Mesendoderm (in vitro differentiated cells): ENCODE measurements around the gene TAPBPL.
"Not testable (repeated sequence)": the region's sequence is repeated elsewhere in the genome, so short reads cannot be mapped to it uniquely, and the experiment has no call there.

ENCODE experiments used
- DNase-seq: peaks from one replicate; pipeline ENCODE4 v3.0.0; 2013
- H2AK5ac ChIP-seq: 2 replicates; pipeline ENCODE4 v1.6.1; 2013; ENCODE audit warnings: low read length, inconsistent platforms
- H2BK120ac ChIP-seq: 2 replicates; pipeline ENCODE4 v1.6.1; 2013; ENCODE audit warnings: low read depth, mild to moderate bottlenecking, low read length, moderate library complexity, mixed read lengths
- H2BK15ac ChIP-seq: replicated peaks from 2 replicates; pipeline ENCODE4 v1.6.1; 2013; ENCODE audit warnings: low read depth, mild to moderate bottlenecking, moderate library complexity
- H2BK5ac ChIP-seq: 2 replicates; pipeline ENCODE4 v1.6.1; 2013; ENCODE audit warnings: low read length, inconsistent platforms
- H3K18ac ChIP-seq: 2 replicates; pipeline ENCODE4 v1.6.1; 2013; ENCODE audit warnings: mild to moderate bottlenecking, low read length, mixed read lengths
- H3K23ac ChIP-seq: one replicate; pipeline ENCODE4 v1.6.1; 2013; ENCODE audit warnings: low read length
- H3K27ac ChIP-seq: 2 replicates; pipeline ENCODE4 v1.5.1; 2013; ENCODE audit warnings: low read depth, mild to moderate bottlenecking, inconsistent platforms, low read length, moderate library complexity
- H3K27me3 ChIP-seq: 2 replicates; pipeline ENCODE4 v1.6.1; 2013; ENCODE audit warnings: low read length, control low read depth, mild to moderate bottlenecking, inconsistent platforms; ENCODE audit not compliant: insufficient read depth, poor library complexity
- H3K36me3 ChIP-seq: 2 replicates; pipeline ENCODE4 v1.6.1; 2013; ENCODE audit warnings: low read length, inconsistent platforms; ENCODE audit not compliant: control insufficient read depth, insufficient read depth
- H3K4ac ChIP-seq: one replicate; pipeline ENCODE4 v1.6.1; 2013; ENCODE audit warnings: low read depth, mild to moderate bottlenecking, low read length, moderate library complexity
- H3K4me1 ChIP-seq: 2 replicates; pipeline ENCODE4 v1.6.1; 2013; ENCODE audit warnings: low read depth, low read length, inconsistent platforms; ENCODE audit not compliant: control insufficient read depth
- H3K4me2 ChIP-seq: 2 replicates; pipeline ENCODE4 v1.6.1; 2013; ENCODE audit warnings: low read length
- H3K4me3 ChIP-seq: 2 replicates; pipeline ENCODE4 v1.5.1; 2013; ENCODE audit warnings: mild to moderate bottlenecking, low read length
- H3K56ac ChIP-seq: one replicate; pipeline ENCODE4 v1.6.1; 2013; ENCODE audit warnings: low read length
- H3K79me1 ChIP-seq: 2 replicates; pipeline ENCODE4 v1.6.1; 2013; ENCODE audit warnings: low read length, inconsistent platforms
- H3K79me2 ChIP-seq: 2 replicates; pipeline ENCODE4 v1.6.1; 2013; ENCODE audit warnings: mild to moderate bottlenecking, low read length; ENCODE audit not compliant: control insufficient read depth, insufficient read depth
- H3K9ac ChIP-seq: 2 replicates; pipeline ENCODE4 v1.6.1; 2013; ENCODE audit warnings: low read length, inconsistent platforms
- H4K5ac ChIP-seq: one replicate; pipeline ENCODE4 v1.6.1; 2013; ENCODE audit warnings: low read length
- H4K8ac ChIP-seq: one replicate; pipeline ENCODE4 v1.6.1; 2013; ENCODE audit warnings: low read depth, mild to moderate bottlenecking, control low read depth, low read length, moderate library complexity
- WGBS: extraction: QIAGEN DNeasy Blood & Tissue Kit; methylation state at CpG from one replicate; pipeline ENCODE4 v1.1.7; 2013; ENCODE audit warnings: low lambda C conversion rate, missing lambda C conversion rate; ENCODE audit not compliant: insufficient coverage; ENCODE audit errors: extremely low coverage; 5-methylcytosine and 5-hydroxymethylcytosine counted together

Gene TAPBPL

GRCh38 chr12:6471989-6472360 lies 20.1 kb downstream of the TAPBPL start:
- H2AK5ac ChIP-seq, result no peak overlapping the region

DNA sequence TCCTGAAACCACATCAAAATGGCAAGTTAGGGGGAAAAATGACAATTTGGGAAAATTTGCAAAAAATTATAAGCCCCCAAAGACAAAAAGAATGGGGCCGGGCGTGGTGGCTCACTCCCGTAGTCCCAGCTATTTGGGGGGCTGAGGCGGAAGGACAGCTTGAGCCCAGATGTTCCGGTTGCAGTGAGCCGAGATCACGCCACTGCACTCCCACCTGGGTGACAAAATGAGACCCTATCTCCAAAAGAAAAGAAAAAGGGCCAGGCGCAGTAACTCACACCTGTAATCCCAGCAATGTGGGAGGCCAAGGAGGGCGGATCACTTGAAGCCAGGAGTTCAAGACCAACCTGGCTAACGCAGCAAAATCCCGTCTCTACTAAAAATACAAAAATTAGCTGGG lies 20.6 kb downstream of the TAPBPL start:
- H2BK120ac ChIP-seq, result no peak overlapping the region
- no peak overlapping the region for H3K4ac ChIP-seq
- no peak overlapping the region for H3K4me3 ChIP-seq
- H3K4me1 ChIP-seq, result peaks cover 4% of the 10 kb centered on the region
- H3K56ac ChIP-seq, result no peak overlapping the region
- H2BK5ac ChIP-seq, result no peak overlapping the region
- H3K36me3 ChIP-seq, result no peaks in the 10 kb centered on the region
- H4K8ac ChIP-seq, result no peak overlapping the region
- WGBS, result no CpG with 5 or more reads among the region's 11 CpGs
- H3K79me1 ChIP-seq, result peaks cover 9% of the 10 kb centered on the region
- no peak for DNase-seq
- no peak overlapping the region for H3K9ac ChIP-seq
- no peak overlapping the region for H3K27ac ChIP-seq
- no peak overlapping the region for H3K4me2 ChIP-seq
- peaks cover 2% of the 10 kb centered on the region for H3K79me2 ChIP-seq
- H2BK15ac ChIP-seq, result no peak overlapping the region
- H3K23ac ChIP-seq, result no peak overlapping the region
- H2AK5ac ChIP-seq, result no peak overlapping the region
- H4K5ac ChIP-seq, result no peak overlapping the region
- no peaks in the 10 kb centered on the region for H3K27me3 ChIP-seq
- H3K18ac ChIP-seq, result no peak overlapping the region

More at GRCh38 chr12:6471989-6472360, 20.1 kb downstream of the TAPBPL start:
- Histone ChIP-seq H4K5ac (no peak overlapping the region), H3K79me2 (peaks cover 2% of the 10 kb centered on the region), H2BK120ac (no peak overlapping the region), H2BK15ac (no peak overlapping the region), H3K18ac (no peak overlapping the region), H3K4me2 (no peak overlapping the region), H3K4ac (no peak overlapping the region), H3K4me1 (peaks cover 4% of the 10 kb centered on the region), H3K23ac (no peak overlapping the region), H2BK5ac (no peak overlapping the region), H3K27me3 (no peaks in the 10 kb centered on the region), H3K56ac (no peak overlapping the region), H4K8ac (peak overlapping the region; percentile 2), H3K27ac (no peak overlapping the region), H3K4me3 (no peak overlapping the region), H3K79me1 (peaks cover 9% of the 10 kb centered on the region), H3K9ac (no peak overlapping the region), H3K36me3 (no peaks in the 10 kb centered on the region)
- WGBS, result no CpG with 5 or more reads among the region's 1 CpG
- DNase-seq, result no peak

DNA sequence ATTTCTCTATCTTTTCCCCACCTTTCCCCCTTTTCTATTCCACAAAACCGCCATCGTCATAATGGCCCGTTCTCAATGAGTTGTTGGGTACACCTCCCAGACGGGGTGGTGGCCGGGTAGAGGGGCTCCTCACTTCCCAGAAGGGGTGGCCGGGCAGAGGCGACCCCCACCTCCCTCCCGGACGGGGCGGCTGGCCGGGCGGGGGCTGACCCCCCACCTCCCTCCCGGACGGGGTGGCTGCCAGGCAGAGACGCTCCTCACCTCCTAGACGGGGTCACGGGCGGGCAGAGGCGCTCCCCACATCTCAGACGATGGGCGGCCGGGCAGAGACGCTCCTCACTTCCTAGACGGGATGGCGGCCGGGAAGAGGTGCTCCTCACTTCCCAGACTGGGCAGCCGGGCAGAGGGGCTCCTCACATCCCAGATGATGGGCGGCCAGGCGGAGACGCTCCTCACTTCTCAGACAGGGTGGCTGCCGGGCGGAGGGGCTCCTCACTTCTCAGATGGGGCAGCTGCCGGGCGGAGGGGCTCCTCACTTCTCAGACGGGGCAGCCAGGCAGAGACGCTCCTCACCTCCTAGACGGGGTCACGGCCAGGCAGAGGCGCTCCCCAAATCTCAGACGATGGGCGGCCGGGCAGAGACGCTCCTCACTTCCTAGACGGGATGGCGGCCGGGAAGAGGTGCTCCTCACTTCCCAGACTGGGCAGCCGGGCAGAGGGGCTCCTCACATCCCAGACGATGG lies 23.6 kb downstream of the TAPBPL start:
- not testable (repeated sequence) for H3K4ac ChIP-seq, H3K4me2 ChIP-seq, DNase-seq, H3K79me1 ChIP-seq, H3K27me3 ChIP-seq, H2BK120ac ChIP-seq, H3K56ac ChIP-seq, H2BK5ac ChIP-seq, H4K5ac ChIP-seq, H2AK5ac ChIP-seq, H3K4me1 ChIP-seq, H4K8ac ChIP-seq, H3K9ac ChIP-seq, H3K27ac ChIP-seq, H3K4me3 ChIP-seq, H3K18ac ChIP-seq, H3K36me3 ChIP-seq, H3K23ac ChIP-seq, H3K79me2 ChIP-seq, H2BK15ac ChIP-seq
- no CpG with 5 or more reads among the region's 48 CpGs for WGBS

DNA sequence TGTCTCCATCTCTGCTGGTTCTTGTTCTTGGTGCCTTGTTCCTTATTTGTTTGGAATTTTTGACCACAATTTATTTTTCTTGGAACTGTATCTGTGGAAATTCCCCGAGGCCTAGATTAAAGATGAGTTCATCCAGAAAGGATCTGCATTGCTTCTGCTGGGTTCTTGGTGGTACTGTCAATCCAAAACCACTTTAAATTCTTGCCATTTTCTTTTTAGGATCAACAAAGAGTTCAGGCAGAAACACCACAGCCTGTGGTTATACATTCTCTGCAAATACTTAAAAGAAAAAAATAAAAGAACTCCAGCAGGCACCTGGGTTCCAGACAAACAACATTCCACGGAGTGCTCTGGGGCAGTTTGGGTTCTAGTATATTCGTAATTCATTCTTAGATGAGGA lies 24.6 kb downstream of the TAPBPL start:
- Histone ChIP-seq H3K79me2 (no peaks in the 10 kb centered on the region), H3K27me3 (no peaks in the 10 kb centered on the region), H3K9ac (no peak overlapping the region), H3K36me3 (no peaks in the 10 kb centered on the region), H3K4me2 (no peak overlapping the region), H2BK15ac (no peak overlapping the region), H3K56ac (no peak overlapping the region), H3K18ac (no peak overlapping the region), H2BK120ac (no peak overlapping the region), H3K27ac (no peak overlapping the region), H4K5ac (no peak overlapping the region), H3K4me1 (no peaks in the 10 kb centered on the region), H3K4ac (no peak overlapping the region), H3K79me1 (no peaks in the 10 kb centered on the region), H3K23ac (no peak overlapping the region), H2BK5ac (no peak overlapping the region), H4K8ac (no peak overlapping the region), H2AK5ac (no peak overlapping the region), H3K4me3 (no peak overlapping the region)
- WGBS, result no CpG with 5 or more reads among the region's 3 CpGs
- DNase-seq, result no peak

DNA sequence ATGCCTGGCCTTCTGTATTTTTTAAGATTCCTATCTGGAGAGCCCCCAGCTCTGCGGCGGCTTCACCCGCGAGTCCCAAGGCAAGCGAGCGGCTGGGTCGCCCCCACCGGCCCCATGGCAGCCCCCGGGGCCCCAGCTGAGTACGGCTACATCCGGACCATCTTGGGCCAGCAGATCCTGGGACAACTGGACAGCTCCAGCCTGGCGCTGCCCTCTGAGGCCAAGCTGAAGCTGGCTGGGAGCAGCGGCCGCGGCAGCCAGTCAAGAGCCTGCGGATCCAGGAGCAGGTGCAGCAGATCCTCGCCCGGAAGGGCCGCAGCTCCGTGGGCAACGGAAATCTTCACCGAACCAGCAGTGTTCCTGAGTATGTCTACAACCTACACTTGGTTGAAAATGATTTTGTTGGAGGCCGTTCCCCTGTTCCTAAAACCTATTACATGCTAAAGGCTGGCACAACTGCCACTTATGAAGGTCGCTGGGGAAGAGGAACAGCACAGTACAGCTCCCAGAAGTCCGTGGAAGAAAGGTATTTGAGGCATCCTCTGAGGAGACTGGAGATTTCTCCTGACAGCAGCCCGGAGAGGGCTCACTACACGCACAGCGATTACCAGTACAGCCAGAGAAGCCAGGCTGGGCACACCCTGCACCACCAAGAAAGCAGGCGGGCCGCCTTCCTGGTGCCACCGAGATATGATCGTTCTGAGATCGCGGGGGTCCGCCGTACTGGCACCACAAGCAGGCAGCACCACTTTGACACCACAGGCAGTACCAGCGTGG lies 25.9 kb downstream of the TAPBPL start:
- not testable (repeated sequence) for DNase-seq, H3K27ac ChIP-seq, H3K9ac ChIP-seq, H3K56ac ChIP-seq, H3K36me3 ChIP-seq, H3K4me2 ChIP-seq, H2BK15ac ChIP-seq, H3K23ac ChIP-seq, H2BK5ac ChIP-seq, H3K4me1 ChIP-seq, H3K4ac ChIP-seq, H4K5ac ChIP-seq, H4K8ac ChIP-seq, H3K18ac ChIP-seq, H3K79me2 ChIP-seq, H3K4me3 ChIP-seq, H2BK120ac ChIP-seq, H3K79me1 ChIP-seq, H3K27me3 ChIP-seq, H2AK5ac ChIP-seq
- no CpG with 5 or more reads among the region's 37 CpGs for WGBS
